ENCODE results near the gene ARHGEF7.

The ARHGEF7 gene

GRCh38 chr13:111318386-111318785, 203.3 kb downstream of the ARHGEF7 start:
- H3K4me3 ChIP-seq (ENCODE audit: control insufficient read depth, low read depth, low read length), result no peak overlapping the region
- DNase-seq (ENCODE audit: low read depth), result no peak
- TF ChIP-seq CTCF (IDR thresholded peaks at IDR 0.05; ENCODE audit: control insufficient read depth, insufficient read depth, low read depth, low read length, missing control alignments), result no peak

- no peak for TF ChIP-seq CTCF (IDR thresholded peaks at IDR 0.05; ENCODE audit: control insufficient read depth, insufficient read depth, low read depth, low read length, missing control alignments)
- no peak overlapping the region for H3K4me3 ChIP-seq (ENCODE audit: control insufficient read depth, low read depth, low read length)
- no peak for DNase-seq (ENCODE audit: low read depth)
Observed at GRCh38 chr13:111319521-111319920, 204.4 kb downstream of the ARHGEF7 start.

- H3K4me3 ChIP-seq (ENCODE audit: control insufficient read depth, low read depth, low read length), result no peak within 1 kb of the TSS
- TF ChIP-seq CTCF (IDR thresholded peaks at IDR 0.05; ENCODE audit: control insufficient read depth, insufficient read depth, low read depth, low read length, missing control alignments), result no peak
- DNase-seq (ENCODE audit: low read depth), result no peak
Observed at GRCh38 chr13:111319998-111320911, 205.1 kb downstream of the ARHGEF7 start, which contains the start of gene TEX29. Gene TEX29, plus strand, starts transcription at chr13:111320642. Its CDS starts 249 bp downstream, at chr13:111320891.

- no peak for DNase-seq (ENCODE audit: low read depth)
- no peak overlapping the region for H3K4me3 ChIP-seq (ENCODE audit: control insufficient read depth, low read depth, low read length)
- no peak for TF ChIP-seq CTCF (IDR thresholded peaks at IDR 0.05; ENCODE audit: control insufficient read depth, insufficient read depth, low read depth, low read length, missing control alignments)
Observed at GRCh38 chr13:111322001-111322915, 207.1 kb downstream of the ARHGEF7 start.

- no peak for DNase-seq (ENCODE audit: low read depth)
- no peak overlapping the region for H3K4me3 ChIP-seq (ENCODE audit: control insufficient read depth, low read depth, low read length)
- no peak for TF ChIP-seq CTCF (IDR thresholded peaks at IDR 0.05; ENCODE audit: control insufficient read depth, insufficient read depth, low read depth, low read length, missing control alignments)
Observed at GRCh38 chr13:111322916-111323331, 207.8 kb downstream of the ARHGEF7 start.

- no peak overlapping the region for H3K4me3 ChIP-seq (ENCODE audit: control insufficient read depth, low read depth, low read length)
- DNase-seq (ENCODE audit: low read depth), result no peak
- no peak for TF ChIP-seq CTCF (IDR thresholded peaks at IDR 0.05; ENCODE audit: control insufficient read depth, insufficient read depth, low read depth, low read length, missing control alignments)
Observed at GRCh38 chr13:111323549-111323948, 208.4 kb downstream of the ARHGEF7 start.
